GM19395 (cell line): ENCODE measurements around the gene MRPL49.
"Not testable (repeated sequence)": the region's sequence is repeated elsewhere in the genome, so short reads cannot be mapped to it uniquely, and the experiment has no call there.

ENCODE experiments used
- ATAC-seq: cut with Tn5 transposase; IDR thresholded peaks from one replicate; pipeline ENCODE4 v1.9.1; 2021; ENCODE audit warnings: mild to moderate bottlenecking, moderate library complexity; ENCODE audit not compliant: unreplicated experiment

The MRPL49 gene

DNA sequence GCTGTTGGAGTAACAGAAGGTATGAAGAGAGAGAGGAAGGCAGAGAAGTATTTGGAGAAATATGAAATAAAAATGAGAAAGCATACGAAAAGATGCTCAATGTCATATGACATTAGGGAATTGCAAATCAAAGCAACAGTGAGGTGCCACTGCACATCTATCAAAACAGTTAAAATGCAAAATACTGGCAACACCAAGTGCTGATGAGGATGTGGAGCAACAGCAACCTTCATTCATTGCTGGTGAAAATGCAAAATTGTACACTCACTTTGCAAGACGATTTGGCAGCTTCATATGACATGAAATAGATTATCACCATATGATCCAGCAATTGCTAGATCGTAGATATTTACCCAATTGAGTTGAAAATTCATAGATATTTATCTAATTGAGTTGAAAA lies 38.5 kb downstream of the MRPL49 start:
- ATAC-seq: no peak

DNA sequence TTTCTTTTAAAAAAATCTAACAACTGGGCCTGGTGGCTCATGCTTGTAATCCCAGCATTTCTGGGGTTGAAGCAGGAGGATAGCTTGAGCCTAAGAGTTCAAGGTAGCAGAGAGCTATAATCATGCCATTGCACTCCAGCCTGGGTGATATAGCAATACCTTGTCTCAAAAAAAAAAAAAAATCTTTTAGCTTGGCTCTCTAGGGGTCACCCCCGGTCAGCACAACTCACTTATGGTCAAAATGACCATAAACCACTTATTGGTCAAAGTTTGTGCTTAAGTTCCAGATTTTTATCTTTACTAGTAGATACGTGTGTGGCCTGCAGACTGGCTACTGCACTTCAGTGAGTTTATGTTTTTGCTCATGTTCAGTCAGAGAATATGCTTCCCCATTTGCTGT lies 41.6 kb downstream of the MRPL49 start:
- ATAC-seq: no peak

DNA sequence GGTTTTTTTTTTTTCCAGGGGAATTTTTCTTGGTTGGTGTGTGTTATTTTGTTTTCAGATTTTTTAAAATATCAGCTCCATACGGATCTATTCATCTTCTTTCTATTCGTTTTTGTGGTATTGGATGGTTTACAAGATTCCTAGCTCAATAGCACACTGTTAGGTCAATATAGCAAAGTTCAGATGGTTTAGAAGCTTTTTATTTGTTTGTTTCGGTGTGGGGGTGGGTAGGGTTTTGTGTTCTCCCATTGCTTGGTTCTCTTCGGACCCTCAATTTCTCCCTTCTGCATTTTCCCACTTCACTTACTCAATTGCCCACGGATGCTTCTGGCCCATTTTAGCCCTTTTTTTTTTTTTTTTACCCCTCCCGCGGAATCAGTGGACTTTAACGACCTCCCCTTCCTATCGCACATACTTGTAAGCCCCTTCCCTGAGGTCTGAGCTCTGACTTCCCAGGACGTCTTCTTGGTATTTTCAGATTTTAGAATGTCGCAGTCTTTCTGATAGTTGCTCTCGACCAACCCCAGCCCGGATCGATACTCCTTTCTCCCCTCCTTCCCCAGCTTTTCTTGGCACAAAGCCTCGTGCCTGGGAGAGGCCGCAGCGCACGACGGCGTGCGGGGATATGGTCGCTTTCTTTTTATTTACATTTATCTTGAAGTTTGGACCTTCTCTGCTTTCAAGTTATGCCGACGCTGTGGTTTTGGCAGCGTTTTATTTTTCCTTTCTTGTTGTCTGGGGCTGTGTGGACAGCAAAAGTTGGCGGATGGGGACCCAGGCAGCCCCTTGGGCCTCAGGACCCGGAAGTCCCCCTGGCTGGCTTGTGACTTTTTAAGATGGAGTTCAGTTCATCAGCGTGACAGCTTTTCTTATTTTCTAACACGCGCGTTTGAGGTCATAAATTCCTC lies 43.5 kb downstream of the MRPL49 start:
- ATAC-seq: no peak

DNA sequence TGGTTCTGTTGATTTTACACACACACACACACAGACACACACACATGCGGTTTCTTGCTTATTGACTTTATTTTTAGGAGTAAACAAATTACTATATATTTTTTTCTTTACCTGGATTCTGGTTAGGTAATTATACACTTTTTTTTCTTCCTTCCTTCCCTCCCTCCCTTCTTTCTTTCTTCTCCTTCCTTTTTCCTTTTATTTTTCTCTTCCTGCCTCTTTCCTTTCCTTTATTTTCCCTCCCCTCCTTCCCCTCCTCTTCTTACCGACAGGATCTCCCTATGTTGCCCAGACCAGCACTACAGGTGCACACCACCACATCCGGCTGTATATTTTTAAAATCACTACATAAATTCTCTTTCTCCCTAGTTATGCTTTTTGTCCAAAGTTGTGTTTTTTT lies 44.8 kb downstream of the MRPL49 start:
- no peak for ATAC-seq

DNA sequence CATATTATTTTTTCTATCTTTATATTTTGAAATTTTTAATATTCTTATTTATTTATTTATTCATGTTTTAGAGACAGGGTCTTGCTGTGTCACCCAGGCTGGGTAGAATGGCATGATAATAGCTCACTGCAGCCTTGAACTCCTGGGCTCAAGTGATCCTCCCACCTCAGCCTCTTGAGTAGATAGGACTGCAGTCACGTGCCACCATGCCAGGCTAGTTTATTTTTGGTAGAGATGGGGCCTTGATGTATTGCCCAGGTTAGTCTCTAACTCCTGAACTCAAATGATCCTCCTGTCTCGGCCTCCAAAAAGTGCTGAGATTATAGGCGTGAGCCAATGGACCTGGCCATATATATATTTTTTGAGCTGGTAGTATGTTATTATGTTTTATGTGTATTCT lies 45.5 kb downstream of the MRPL49 start:
- no peak for ATAC-seq

DNA sequence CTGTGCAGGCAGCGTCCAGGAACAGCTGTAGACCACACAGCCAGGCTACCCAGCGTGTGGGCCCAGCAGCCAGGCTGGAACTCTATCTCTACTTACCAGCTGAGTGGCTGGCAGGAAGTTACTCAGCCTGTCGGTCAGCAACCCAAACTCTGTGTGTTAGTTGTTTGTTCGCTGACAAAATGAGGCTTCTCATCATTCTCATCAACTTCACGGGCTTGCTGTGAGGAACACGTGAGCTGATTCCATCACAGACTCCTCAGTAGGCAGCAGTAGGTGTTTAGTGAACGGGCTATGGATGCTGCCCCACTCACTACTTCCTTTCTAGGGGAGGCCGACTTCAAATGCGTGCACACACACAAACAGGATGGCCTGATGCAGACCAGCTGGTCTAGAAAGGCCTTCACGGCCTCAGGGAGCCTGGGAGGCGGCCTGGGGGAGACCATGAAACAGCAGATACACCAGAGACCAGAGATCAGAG lies 47.1 kb downstream of the MRPL49 start:
- ATAC-seq: no peak

DNA sequence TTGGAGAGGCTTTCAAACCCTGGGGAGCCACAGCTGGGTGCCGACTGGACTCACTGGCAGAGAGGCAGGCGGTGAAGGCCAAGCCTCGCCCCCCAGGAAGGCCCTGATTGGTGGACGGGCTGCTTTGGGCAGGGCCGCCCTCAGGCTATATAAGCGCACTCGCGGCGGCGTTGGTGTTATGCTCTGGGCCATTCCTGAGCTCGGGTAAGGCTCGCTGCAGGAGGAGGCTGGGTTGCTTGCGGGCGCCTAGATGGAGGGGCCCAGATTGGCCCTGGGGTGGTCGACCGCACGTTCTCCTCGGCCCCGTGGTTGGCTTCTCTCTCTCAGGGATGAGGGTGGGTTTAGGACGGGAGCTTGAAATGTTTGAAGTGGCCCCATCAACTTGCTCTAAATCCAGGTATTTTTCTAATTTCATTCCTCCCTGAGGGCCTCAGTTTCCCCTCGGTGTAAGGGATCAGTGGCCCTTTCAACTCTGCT lies 48.0 kb downstream of the MRPL49 start, which contains the start of gene SPDYC:
TSS of gene SPDYC (plus strand) at position 176 of the 477 bp plus-strand sequence. CDS start 1,125 bp downstream, outside the sequence.
- ATAC-seq: no peak

DNA sequence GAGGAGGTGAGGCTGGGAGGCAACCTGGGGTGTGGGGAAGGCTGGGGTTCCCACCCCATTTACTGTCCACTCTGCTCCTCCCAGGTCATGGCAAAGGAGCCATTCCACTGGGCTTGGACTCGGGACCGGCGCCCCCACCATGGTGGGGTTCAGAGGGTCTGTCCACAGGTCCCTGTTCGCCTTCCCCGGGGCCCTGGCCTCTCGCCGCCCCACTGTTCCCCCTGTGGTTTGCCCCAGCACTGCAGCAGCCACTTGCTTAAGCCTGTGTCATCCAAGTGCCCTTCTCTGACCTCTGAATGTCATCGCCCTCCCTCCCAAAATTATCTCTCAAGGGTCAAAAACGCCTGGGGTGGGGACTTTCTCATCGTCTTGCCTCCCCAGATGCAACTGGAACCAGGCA lies 50.5 kb downstream of the MRPL49 start:
- ATAC-seq: no peak

DNA sequence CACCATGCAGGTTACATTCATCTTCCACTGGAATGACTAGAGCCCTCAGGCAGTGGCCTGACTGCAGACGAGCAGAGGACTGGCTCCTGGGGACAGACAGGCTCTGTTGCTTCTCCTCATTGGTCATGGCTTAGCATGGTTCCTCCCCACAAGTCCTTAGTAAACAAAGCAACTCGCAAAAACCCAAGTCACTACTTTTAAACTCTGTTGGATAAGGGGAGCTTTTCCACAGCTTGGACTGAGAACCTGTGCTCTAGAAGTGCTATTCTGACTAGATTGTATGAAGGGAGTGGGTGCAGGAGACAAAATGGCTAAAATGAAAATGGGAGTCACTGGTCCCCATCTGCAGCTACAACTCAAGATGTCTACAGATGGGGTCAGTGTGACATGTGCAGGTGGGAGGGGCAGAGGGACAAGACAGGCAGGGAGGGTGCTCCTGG lies 52.5 kb downstream of the MRPL49 start:
- ATAC-seq: not testable (repeated sequence)
